Lung (tissue), 12 donors: ENCODE data around the gene LRRTM4. TPM values are rescaled to one million over a fixed set of nuclear protein-coding genes. Genes with fewer than 3 reads are reported as not detected.

Source experiments
- ATAC-seq: fragments of 200-7000 bp; cut with Tn5 transposase; one replicate; pipeline ENCODE4 v1.9.1; 2020; ENCODE audit warnings: moderate number of reproducible peaks; ENCODE audit not compliant: insufficient read depth, low FRiP score
- DNase-seq, 3 donors: peaks; one replicate each; pipeline ENCODE4 v3.0.0-alpha.2; 2013 to 2017
- H3K27ac ChIP-seq, 2 donors: one replicate each; pipeline ENCODE4 v1.5.1; 2013; ENCODE audit warnings: mild to moderate bottlenecking in 2 of 2, moderate library complexity in 2 of 2, control low read depth in 1 of 2, inconsistent platforms in 1 of 2, low read depth in 1 of 2, low read length in 1 of 2
- H3K27me3 ChIP-seq, 3 donors: one replicate each; pipeline ENCODE4 v1.5.1; 2013; ENCODE audit warnings: low read length in 2 of 3; ENCODE audit not compliant: control insufficient read depth in 3 of 3, insufficient read depth in 3 of 3
- H3K36me3 ChIP-seq, 4 donors: one replicate each; pipeline ENCODE4 v1.5.1; 2013; ENCODE audit warnings: low read length in 4 of 4, mild to moderate bottlenecking in 1 of 4, moderate library complexity in 1 of 4; ENCODE audit not compliant: control insufficient read depth in 4 of 4, insufficient read depth in 4 of 4
- H3K4me1 ChIP-seq, 5 donors: one replicate each; pipeline ENCODE4 v1.5.1; 2013; ENCODE audit warnings: low read length in 5 of 5, mild to moderate bottlenecking in 2 of 5, moderate library complexity in 1 of 5; ENCODE audit not compliant: control insufficient read depth in 5 of 5, insufficient read depth in 5 of 5
- H3K4me3 ChIP-seq: one replicate; pipeline ENCODE4 v1.5.1; 2013; ENCODE audit warnings: mild to moderate bottlenecking, control low read depth, moderate library complexity
- H3K9ac ChIP-seq, 2 donors: one replicate each; pipeline ENCODE4 v1.5.1; 2013; ENCODE audit warnings: low read length in 2 of 2, control low read depth in 1 of 2; ENCODE audit not compliant: insufficient read depth in 1 of 2
- H3K9me3 ChIP-seq, 4 donors: one replicate each; pipeline ENCODE4 v1.5.1; 2013; ENCODE audit warnings: low read length in 3 of 4, mild to moderate bottlenecking in 1 of 4, moderate library complexity in 1 of 4; ENCODE audit not compliant: control insufficient read depth in 4 of 4, insufficient read depth in 3 of 4
- WGBS, 2 donors: extraction: QIAGEN DNeasy Blood & Tissue Kit; methylation state at CpG; one replicate each; pipeline ENCODE4 v1.1.7; 2013; 5-methylcytosine and 5-hydroxymethylcytosine counted together
- polyA plus RNA-seq, 2 donors: library from polyadenylated mRNA; stranded (reverse); fragments of 200-250 nt; gene quantifications; one replicate each; pipeline ENCODE4 v1.2.1, GENCODE V29; 2013
- total RNA-seq, 2 donors: library from RNA; depleted of rRNA in 1 of 2; stranded (reverse); fragments of >200 nt in 1 of 2; gene quantifications; one replicate each; pipeline ENCODE4 v1.2.1, GENCODE V29; 2014 to 2021
- TF ChIP-seq, protein P1 (sequence below): IDR thresholded peaks from 2 replicates; pipeline ENCODE4 v1.5.1; 2012; ENCODE audit warnings: mild to moderate bottlenecking; ENCODE audit errors: control extremely low read depth, extremely low read depth
- donor health status: control.
- donor health status: control.
- donor health status: Bipolar disorder and iron deficiency.
- donor health status: healthy.
- donor health status: DM: yes; HTN: yes; CAD: no.

Gene LRRTM4
- total and polyA plus RNA-seq, 4 donors = 0.08 to 9.2 (median 1.2) TPM; not detected in 1

DNA sequence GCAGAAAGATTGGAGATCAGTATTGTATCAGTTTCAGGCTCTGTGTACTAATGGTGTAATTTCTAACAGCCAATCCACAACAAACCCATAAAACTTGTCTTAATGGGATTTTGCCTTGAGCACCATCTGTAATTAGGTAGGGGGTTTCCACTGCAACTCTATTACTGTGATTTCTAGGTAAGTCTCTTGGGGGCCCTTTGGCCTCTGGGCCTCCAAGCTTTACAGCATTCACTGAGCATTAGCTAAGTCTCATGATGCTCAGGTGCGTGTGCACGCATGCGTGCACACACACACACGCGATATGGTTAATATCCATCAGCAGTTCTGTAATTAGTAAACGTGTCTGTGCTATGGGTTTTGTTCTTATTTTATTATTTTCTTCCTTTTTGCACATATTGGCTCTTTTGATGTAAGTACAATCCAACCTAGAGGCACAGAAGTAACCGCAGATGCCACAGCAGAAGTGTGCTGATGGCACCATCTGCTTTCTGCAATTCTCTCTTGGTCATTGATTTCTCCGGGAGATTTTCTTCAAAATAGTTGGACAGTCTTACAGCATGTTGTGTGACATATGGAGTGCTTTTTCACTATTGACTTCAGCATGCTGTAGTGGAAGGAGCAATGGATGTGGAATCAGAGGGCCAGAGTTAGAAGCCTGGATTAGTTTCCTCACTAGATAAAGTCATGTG, 592.0 kb downstream of the LRRTM4 start:
- Histone ChIP-seq H3K27ac (no peak overlapping the region), H3K27me3 (no peaks in the 10 kb centered on the region), H3K4me1 (no peaks in the 10 kb centered on the region), H3K9ac (no peak overlapping the region), H3K4me3 (no peak overlapping the region), H3K36me3 (no peaks in the 10 kb centered on the region), H3K9me3 (no peaks in the 10 kb centered on the region)
- WGBS, 2 donors = 91 to 92% methylated on average over 8 of the region's 8 CpGs
- DNase-seq (no peak), ATAC-seq (no peak)
- TF ChIP-seq, protein P1, sequence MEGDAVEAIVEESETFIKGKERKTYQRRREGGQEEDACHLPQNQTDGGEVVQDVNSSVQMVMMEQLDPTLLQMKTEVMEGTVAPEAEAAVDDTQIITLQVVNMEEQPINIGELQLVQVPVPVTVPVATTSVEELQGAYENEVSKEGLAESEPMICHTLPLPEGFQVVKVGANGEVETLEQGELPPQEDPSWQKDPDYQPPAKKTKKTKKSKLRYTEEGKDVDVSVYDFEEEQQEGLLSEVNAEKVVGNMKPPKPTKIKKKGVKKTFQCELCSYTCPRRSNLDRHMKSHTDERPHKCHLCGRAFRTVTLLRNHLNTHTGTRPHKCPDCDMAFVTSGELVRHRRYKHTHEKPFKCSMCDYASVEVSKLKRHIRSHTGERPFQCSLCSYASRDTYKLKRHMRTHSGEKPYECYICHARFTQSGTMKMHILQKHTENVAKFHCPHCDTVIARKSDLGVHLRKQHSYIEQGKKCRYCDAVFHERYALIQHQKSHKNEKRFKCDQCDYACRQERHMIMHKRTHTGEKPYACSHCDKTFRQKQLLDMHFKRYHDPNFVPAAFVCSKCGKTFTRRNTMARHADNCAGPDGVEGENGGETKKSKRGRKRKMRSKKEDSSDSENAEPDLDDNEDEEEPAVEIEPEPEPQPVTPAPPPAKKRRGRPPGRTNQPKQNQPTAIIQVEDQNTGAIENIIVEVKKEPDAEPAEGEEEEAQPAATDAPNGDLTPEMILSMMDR = no peak

DNA sequence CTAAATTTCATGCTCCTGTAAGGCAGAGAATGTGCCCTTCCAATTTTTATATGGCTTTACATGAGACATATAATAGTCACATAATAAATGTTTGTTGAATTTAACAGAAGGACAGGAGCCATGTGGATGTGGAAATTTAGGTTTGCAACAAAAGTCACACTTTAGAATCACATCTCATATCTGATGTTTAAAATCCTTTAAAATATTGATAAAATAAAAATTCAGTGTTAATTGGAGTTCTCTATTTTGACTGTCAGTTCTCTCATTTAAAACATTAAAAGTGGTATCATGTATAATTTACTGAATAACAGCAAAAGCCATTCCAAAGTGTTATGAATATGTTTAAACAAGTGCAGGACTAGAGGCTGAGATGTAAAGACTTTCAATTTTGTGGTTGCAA, 594.1 kb downstream of the LRRTM4 start:
- no peak overlapping the region for H3K4me3 ChIP-seq
- H3K4me1 ChIP-seq = no peaks in the 10 kb centered on the region
- TF ChIP-seq, protein P1 = no peak
- no peak overlapping the region for H3K27ac ChIP-seq
- H3K27me3 ChIP-seq = no peaks in the 10 kb centered on the region
- H3K36me3 ChIP-seq = no peaks in the 10 kb centered on the region
- ATAC-seq (no peak), DNase-seq (no peak)
- H3K9me3 ChIP-seq = no peaks in the 10 kb centered on the region
- no peak overlapping the region for H3K9ac ChIP-seq

DNA sequence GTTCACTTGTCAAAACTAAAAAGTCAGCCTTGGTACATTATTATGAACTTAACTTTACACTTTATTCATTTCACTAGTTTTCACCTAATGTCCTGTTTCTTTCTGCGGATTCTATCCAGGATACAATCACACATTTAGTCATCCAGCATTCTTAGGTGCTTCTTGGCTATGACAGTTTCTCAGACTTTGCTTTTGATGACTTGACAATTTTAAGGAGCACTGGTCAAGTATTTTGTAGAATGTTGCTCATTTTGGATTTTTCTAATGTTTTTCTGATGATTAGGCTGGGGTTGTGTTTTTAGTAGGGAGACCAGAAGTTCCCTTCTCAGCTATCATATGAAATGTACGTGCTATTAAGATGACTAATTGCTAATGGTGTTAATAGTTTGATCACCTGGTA, 601.2 kb downstream of the LRRTM4 start:
- H3K27ac ChIP-seq = no peak overlapping the region
- H3K4me3 ChIP-seq = no peak overlapping the region
- 87 to 91% methylated on average over 2 of the region's 2 CpGs for WGBS, 2 donors
- H3K9ac ChIP-seq = no peak overlapping the region
- H3K4me1 ChIP-seq = no peaks in the 10 kb centered on the region
- H3K9me3 ChIP-seq = no peaks in the 10 kb centered on the region
- H3K36me3 ChIP-seq = no peaks in the 10 kb centered on the region
- TF ChIP-seq, protein P1 = no peak
- ATAC-seq (no peak), DNase-seq (no peak)
- no peaks in the 10 kb centered on the region for H3K27me3 ChIP-seq

- Histone ChIP-seq H3K4me1 (no peaks in the 10 kb centered on the region), H3K27ac (no peak overlapping the region), H3K9me3 (no peaks in the 10 kb centered on the region), H3K4me3 (no peak overlapping the region), H3K36me3 (no peaks in the 10 kb centered on the region), H3K9ac (no peak overlapping the region), H3K27me3 (no peaks in the 10 kb centered on the region)
- WGBS, 2 donors = 78 to 84% methylated on average over 6 of the region's 6 CpGs
- ATAC-seq = no peak
- TF ChIP-seq, protein P1 = no peak
- no peak for DNase-seq
Measured at GRCh38 chr2:76895469-76895868, 626.7 kb downstream of the LRRTM4 start.
